Fibroblast of gingiva (primary cell): ENCODE measurements around the gene CSF1R.

Experiments
- DNase-seq: peaks from one replicate; pipeline ENCODE4 v3.0.0-alpha.2; 2011; ENCODE audit warnings: low read depth

Gene CSF1R

DNA sequence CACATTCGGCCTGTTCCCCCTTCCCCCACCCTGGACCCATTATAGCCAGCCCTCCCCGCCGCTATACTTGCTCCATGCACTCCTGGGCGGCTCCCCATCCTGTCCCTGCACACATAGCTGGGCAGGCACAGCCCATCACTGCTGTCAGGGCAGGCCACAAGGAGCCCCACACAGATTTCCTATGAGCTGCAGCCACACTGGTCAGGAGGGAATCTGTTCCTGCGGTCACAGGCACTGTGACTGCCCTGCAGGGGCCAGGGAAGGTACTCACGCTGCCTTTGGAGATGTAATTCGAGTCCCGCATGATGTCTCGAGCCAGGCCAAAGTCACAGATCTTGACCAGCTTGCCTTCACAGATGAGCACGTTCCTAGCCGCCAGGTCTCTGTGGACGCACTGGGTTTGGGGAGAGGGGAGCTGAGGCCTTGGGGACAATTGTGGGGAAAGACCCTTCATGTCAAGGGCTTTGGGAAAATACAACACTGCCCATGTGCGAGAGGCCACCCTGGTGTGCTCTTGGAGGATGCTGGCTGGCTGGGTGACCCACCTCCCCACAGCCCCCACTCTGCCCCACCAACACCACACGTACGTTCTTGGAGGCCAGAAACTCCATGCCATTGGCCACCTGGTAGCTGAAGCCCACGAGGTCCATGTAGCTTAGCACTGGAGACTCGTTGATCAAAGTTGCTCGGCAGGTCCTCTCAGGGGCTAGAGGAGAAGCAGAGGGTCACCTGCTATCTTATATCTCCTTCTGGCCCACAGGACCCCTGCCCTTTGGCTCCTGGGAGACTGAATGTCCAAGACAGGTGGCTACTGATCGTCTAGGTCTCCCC, 34.5 kb upstream of the CSF1R start:
- DNase-seq, result no peak

DNA sequence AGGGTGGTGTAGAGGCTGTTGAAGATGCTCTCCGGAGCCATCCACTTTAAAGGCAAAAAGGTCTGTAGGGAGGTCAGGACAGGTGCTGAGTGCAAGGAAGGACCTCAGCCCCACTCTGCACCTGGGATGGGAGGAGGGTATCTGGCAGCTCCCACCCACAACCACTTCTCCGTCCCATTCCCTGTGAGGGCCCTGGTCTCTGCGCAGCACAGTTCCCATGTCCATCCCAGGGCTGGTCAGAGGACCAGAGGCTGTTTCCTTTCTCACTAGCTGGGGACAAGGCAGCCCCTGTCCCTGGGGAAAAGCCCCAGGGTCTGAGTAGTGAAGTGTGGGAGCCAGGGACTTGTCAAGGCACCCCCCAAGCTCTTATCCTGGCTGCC, 33.7 kb upstream of the CSF1R start:
- DNase-seq, result no peak

DNA sequence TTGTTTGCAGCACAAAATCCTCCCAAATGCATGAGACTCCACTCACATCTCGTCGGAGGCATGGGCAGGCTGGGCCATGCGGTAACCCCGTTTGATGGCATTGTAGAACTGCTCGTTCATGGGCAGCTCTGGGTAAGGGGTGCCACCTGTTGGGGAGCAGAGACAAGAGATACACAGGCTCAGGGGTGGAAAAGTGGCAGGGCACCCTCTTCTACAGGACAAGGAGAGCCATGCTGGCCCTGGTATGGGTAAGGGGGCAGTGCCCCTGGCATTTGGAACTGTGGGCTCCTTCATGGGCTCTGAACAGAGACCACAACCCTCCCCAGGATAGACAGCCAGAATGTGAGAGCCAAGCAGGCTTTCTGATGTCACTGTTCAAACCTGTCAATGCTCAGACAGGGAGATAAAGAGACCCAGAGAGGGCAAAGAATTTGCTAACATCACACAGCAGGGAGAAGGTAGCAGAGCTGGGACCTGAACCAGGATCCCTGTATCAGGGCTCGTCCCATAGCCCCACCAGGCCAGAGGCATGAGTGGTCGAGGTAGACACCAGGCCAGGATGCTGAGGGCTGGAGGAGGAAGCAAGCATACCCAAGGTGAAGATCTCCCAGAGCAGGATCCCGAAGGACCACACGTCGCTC, 33.2 kb upstream of the CSF1R start:
- no peak for DNase-seq

DNA sequence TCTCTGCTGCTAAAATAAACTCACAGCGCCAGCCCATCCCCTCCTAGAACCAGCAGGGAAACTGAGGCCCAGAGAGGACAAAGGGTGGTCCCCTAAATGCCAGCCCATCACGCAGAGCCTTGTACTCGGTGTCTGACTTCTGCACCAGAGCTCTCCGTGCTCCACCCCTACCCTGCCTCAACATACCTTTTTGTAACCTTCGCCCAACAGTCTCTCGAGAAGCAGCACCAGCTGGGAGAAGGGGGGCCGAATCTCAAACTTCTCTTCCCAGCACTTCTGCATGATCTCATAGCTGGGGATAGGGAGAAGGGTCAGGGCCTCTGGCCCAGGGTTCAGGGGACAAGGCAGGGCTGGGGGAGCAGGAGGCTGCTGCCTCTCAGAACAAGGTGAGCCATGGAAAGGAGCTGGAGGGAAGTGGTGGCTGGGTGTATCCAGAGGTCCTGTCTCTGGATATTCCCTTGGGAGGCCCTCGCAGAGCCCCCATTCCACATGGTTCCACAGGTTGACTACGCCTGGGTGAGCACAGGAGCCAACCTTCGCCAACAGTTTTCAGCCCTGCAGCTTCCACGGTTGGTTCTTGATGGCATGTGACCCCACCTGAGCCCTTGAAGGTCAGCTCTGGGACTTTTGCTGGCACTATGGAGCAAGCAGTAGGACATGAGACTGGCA, 32.3 kb upstream of the CSF1R start:
- DNase-seq, result no peak

DNA sequence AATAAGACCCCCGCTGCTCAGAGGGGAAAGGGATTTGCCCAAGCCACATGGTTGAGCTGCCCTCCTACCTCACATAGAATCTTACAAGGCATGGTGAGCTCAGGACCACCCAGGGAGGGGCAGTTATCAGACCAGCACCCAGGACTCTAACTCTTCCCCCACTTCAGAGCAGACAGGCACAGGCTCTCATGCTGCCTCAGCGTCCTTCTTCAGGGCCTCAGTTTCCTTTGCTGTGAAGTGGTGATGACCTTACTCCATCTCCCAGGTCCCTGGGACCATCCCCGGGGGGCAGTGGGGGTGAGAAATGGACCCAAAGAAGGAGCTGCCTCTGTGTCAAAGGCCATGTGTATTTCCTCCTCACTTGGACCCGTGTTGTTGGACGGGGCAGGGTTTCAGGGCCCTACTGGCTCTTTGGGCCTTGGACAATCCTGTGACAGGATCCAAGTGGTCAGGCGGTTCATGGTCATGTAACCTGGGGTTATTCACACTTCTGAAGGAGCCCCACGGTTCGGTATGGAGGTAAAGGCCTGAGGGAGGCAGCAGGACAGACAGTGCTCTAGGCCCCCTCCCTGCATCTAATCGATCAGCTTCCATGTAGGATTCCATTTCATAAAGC, 31.7 kb upstream of the CSF1R start:
- DNase-seq, result no peak

DNA sequence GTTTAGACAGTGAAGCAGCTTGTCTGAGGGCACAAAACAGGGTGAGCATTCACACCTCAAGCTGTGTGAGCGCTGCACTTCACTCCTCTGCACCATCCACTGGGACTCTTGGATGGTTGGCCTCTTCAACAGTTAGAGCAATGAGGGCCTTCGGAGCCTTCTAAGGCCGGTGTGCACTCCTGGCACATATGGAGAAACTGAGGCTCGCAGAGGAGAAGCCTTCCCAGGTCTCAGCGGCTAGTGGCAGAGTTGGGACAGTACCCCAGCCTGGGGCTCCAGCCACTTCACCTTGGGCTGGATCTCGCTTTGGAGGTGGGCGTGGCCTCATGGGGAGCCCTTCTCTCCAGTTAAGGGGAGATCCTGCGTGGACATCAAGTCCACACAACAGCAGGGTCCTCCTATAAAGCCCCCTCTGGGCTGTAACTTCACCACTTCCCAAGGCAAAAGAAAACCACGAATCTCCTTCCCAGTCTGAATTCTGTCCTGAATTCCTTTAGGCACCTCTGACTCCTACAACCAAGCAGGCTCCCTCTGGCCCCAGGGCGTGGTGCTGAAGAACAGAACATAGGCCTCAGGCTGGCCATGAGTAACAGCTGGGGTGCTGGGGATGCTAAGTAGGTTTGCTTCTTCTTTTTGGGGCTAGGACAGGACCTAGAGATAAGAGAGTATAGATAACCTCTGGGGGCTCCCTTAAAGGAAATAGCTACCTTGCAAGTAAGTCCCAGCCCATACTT, 30.5 kb upstream of the CSF1R start:
- no peak for DNase-seq

DNA sequence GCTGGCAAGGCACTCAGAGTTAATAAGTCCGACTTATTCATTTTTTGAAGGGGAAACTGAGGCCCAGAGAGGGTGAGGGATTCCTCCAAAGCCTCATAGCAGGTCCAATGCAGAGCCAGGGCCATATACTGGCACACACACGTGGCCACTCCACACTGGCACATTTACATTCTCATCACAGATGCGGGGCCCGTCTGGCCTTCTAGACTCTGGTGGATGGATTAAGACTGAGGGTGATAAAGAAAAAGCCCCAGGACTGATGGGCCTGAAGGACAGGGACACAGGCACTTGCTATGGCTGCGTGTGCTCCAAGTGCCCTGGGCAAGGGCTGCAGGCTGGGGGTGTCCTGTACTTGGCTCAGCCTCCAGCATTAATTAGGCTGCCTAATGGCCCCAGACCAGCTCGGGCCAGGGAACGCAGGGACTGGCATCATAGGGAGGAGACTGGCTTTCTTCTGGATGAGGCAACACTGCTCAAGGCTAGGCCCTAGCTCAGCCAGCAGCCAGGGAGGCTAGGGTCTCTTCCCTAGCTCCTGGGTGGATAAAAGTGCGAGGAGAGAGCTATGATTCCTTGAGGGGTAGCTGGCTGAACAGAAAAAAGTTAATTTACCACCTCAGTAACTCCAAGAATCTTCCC, 28.5 kb upstream of the CSF1R start:
- DNase-seq, result peak; percentile 7

DNA sequence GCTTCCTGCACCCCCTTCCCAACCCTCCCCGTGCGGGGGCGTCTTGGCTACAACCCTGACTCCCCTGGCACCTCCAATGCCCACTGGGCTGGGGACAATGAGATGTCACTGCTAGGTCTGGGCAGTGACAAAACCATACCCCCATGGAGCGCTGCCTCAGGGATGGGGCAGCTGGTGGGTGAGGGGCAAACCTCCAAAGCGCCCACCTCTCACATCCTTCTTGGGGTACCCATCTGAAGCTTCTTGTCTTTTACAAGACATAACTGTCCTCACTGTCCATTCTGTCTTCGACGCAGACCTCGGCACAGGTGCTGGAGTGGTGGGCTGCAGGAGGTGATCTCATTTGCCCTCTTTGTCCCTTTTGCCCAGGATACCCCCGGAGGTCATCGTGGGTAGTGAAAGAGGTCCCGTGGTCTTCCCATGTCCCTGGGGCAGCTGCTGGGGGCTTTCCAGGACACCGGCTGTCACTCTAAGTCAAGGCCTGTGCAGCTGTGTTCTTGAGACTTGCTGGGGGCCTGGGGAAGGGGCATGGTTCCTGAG, 27.8 kb upstream of the CSF1R start:
- DNase-seq, result peak; percentile 1

DNA sequence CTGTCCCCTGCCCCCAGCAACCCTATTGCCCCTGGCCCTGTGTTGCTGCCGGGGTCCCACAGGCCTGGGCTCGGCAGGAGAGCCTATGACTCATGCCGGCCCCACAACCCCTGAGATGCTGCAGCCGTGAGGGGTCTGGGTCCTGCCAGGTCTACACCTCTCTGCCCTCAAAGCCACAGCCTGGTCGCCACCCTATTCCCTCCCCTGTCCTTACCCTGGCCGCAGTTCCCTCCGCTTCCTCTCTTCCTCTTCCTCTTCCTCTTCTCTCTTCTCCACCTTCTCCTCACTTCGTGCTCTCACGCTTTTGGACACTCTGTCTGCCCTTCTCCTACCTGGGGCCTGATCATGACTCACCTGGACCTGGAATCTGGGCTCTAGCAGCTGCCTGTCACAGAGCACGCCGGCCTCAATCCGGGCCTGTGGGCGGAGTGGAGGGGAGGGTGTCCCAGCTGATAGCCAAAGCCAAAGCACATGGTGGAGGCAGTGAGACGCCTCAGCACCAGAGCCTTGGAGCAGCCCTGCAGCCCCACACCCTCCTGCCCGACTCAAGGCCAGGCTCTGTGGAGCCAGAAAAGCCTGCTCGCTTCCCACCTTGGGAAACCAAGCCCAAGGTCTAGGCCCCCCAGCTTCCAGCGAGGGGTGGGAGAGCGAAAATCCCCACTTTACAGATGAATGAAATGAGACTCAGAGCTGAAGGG, 26.8 kb upstream of the CSF1R start:
- peak; percentile 22 for DNase-seq

DNA sequence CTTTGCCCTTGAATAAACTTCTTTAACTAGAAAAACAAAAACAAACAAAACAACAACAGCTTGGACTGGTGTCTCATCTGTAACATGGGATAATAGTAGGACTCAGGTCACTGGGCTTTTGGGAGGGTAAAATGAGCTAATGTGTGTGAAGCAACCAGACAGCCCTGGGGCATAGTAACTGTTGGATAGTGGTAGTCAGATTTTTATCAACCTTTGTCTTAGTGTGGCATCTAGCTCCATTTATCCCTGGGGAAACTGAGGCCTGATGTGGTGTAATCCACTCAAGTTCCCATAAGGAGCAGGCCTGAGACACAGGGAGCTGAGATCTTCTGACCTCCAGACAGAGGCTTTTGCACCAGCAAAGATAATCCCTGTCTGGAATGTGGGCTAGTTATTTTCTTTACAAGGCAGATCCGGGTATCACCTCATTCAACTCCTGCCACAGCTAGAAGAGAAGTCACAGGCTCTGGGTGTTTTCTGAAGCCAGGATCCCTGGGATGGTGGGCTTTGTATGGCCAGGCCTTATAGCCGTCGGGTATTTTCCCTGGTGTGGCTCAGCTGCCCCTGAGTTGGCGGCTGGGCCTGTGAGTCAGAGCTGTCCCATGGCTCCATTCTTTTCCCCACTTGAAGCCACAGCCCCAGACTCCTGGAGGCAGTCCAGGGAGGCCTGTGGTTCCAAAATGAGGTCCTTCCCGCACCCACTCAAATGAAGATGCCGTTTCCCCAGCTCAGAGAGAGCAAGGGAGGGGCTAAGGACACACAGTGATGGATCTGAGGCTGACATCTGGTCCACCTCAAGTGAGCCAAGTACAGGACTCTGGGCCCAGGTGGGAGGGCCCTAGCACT, 26.1 kb upstream of the CSF1R start:
- DNase-seq, result peak; percentile 83

DNA sequence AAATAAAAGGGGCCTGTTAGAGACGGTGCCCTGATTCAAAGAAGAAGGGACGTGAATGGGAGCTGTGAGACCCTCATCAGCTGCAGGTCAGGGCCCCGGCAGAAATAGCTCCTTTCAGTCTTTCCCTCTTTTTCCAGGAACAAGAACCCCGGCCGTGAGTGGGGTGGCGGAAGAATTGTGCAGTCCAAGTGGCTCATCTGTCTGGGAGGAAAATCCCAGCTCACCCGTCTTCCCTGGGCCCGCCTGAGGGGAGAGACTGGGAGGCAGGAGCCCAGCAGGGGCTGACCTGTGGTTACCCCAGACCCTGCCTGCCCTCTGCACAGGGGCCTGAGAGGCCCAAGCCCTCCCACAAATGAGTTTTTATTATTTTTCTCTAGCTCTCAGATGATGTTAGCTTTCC, 24.8 kb upstream of the CSF1R start:
- no peak for DNase-seq

DNA sequence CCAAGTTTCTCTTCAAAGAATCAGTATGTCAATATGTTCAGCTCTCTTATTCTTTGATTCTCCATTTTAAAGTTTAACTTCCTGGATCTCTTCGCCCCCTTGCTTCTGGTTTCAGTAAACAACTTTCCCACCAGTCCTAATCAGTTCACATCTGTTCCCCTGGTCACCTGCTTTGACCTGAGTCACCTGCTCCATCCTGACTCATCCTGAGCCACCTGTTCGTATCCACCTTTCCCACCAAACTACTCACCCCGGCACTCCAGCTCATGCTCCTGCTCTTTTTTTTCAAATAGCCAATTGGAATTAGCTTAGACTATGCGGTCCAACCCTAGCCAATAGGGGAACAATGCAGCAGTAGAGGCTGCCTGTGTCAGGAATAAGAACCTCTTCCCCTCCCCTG, 23.6 kb upstream of the CSF1R start:
- DNase-seq, result no peak

DNA sequence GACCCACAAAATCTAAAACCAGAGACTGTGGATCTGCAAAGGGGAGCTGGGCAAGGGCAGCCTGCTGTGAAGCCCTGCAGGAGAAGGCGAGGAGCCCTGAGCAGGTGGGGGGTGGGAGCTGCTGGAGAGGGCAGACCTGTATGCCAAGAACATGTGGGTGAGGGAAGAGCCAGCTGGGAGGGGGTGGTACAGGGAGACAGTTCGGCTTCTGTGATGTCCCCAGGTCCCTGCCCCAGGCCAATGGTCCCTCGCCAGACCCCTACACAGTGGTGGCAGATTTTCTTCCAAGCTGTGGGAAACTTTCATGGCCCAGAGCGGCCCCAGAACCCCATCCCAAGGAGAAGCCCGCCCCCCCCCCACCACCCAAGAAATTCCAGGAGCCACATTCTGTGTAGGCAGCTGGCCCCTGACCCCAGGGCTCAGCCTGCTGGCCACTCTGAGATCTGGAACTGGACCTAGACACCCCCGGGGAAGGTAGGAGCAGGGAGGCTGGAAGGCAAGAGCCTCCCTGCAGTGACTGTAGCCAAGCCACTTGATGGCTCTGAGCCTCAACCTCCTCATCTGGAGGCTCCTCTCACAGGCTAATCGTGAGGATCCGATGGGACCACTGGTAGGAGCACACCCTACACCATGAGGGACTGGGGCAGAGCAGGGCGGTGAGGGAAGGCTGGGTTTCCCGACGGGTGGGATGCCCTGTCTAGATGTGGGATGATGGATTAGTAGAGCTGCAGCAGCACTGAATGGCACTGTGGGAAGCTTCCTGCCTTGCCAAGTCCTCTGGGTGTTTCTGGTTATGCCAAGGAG, 22.6 kb upstream of the CSF1R start:
- DNase-seq, result no peak

DNA sequence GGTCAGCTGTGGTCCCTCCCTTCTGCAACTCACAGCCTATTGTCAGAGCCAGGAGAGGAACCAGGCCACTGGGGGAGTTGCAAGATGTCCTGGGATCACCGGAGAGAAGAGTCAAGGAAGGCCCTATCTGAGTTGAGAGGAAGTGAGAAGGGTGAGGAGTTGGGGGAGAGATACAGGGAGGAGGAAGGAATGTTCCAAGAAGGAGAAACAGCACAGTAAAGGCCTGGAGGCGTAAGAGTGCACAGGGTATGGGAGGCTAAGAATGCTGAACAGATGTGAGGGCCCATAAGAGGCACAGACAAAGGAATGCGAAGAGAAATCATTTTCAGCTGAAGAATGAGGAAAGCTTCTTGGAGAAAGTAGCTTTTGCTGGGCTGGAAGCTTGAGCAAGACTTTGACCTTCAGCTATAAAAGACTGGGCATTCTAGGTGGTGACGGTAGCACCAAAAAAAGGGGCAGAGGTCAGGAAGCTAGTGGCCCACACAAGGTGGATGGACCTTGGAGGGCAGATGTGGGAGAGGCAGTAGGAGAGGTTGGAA, 21.6 kb upstream of the CSF1R start:
- peak; percentile 94 for DNase-seq

DNA sequence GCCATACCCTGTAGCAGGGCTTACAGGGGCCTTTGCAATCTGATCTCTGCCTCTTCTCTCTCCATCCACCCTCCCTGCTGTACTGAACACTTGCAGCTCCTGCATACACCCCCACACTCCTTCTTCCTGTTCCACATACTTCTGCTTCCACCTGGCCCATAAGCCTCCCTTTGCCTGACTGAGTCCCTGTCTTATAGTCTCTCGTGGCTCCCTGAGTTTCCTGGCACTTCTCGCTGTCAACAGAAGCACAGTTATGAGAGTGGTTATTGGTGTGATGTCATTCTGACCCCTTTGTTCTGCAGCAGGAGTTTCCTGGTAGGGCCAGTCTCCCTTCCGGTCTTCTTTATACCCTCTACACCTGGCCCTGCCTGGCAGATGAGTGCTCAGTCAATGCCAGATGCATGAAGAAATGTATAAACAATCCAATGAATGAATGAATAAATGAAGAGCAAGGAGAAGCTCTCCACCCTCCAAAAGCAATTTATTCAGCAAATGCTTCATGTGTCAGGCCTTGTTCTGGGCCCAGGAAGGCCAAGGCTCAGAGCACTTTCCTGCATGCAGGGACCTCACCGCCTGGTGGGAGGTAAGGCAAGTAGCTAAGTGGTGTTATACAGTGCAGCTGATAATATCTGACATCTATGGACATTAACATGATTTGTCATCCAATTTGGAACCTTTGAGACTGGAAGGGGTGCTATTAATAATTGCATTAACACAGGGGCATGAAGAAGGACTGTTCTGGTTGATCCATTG, 20.5 kb upstream of the CSF1R start:
- no peak for DNase-seq

DNA sequence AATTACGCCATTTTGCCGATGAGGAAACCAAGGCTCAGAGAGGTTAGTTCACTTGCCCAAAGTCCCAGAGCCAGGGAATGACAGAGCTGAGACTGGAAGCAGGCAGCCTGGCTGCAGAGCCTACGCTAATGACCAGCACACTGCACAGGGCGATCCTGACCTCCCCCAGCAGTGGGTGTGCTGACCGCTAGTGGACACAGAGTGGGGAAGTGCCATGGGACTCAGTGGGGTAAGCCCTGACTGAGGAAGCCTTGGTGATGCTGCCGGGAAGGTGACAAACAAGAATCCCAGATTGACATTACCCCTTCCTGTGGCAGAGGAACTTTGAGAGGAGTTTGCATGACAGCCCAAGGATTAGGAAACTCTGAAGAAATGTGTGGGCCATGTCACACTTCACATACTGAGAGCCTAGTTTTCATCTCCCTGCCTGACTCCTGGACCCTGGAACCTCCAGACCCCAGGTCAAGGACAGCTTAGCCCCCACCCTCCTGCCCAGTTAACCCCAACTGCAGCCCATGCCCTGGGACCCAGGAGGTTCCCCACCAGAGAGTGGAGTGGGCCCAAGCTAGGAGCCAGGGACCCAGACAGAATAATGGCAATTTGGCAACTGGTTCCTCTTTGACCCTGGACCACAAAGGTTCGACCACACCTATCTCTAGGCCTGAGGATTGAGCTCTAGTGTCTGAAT, 19.7 kb upstream of the CSF1R start:
- no peak for DNase-seq

DNA sequence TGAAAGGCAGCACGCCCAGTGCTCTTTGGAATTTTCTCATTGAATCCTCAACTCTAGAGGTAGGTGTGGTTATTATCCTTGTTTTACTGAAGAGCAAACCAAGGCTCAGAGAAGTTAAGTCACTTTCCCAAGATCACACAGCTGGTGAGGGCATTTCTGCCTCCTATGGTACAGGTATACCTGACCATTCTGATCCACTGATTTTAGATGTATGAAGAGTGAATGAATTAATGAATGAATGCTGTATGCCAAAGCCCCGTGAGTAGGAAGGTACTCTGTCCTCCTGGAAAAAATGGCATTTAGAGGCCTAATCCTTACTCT, 18.2 kb upstream of the CSF1R start:
- no peak for DNase-seq
